ENCODE measurements around the gene FREM1. TPM values are rescaled to one million over a fixed set of nuclear protein-coding genes. Genes with fewer than 3 reads are reported as not detected.
A peak's percentile ranks its signal among the peaks of the same experiment; 100 is the strongest.

Gene FREM1
- total RNA-seq, 1 donor from 2014 or later = 57.5 TPM

- no peak for DNase-seq (ENCODE audit: low read depth, low spot score)
- peaks cover 23% of the 10 kb centered on the region for H3K4me1 Mint-ChIP-seq
- H3K9me3 Mint-ChIP-seq = peaks cover 3% of the 10 kb centered on the region
- no peak overlapping the region for H3K4me3 Mint-ChIP-seq
- no peaks in the 10 kb centered on the region for H3K36me3 Mint-ChIP-seq (ENCODE audit: low read depth)
- H3K27ac Mint-ChIP-seq (ENCODE audit: unreplicated experiment) = no peak overlapping the region
- TF ChIP-seq CTCF (conservative IDR thresholded peaks at IDR 0.05) = no peak
- H3K27me3 Mint-ChIP-seq (ENCODE audit: low read depth) = no peaks in the 10 kb centered on the region
Measured at GRCh38 chr9:14941501-14942405, 31.5 kb upstream of the FREM1 start.

GRCh38 chr9:14939378-14939777 lies 29.1 kb upstream of the FREM1 start:
- Mint-ChIP-seq H3K27me3 (ENCODE audit: low read depth) (no peaks in the 10 kb centered on the region), H3K9me3 (no peaks in the 10 kb centered on the region), H3K27ac (ENCODE audit: unreplicated experiment) (no peak overlapping the region), H3K4me1 (peaks cover 43% of the 10 kb centered on the region), H3K36me3 (ENCODE audit: low read depth) (no peaks in the 10 kb centered on the region), H3K4me3 (no peak overlapping the region)
- no peak for TF ChIP-seq CTCF (conservative IDR thresholded peaks at IDR 0.05)
- DNase-seq (ENCODE audit: low read depth, low spot score) = no peak

GRCh38 chr9:14937216-14937615 lies 27.0 kb upstream of the FREM1 start:
- Mint-ChIP-seq H3K4me1 (peaks cover 43% of the 10 kb centered on the region), H3K36me3 (ENCODE audit: low read depth) (no peaks in the 10 kb centered on the region), H3K9me3 (no peaks in the 10 kb centered on the region), H3K4me3 (peak overlapping the region; percentile 28), H3K27ac (ENCODE audit: unreplicated experiment) (no peak overlapping the region), H3K27me3 (ENCODE audit: low read depth) (no peaks in the 10 kb centered on the region)
- no peak for TF ChIP-seq CTCF (conservative IDR thresholded peaks at IDR 0.05)
- no peak for DNase-seq (ENCODE audit: low read depth, low spot score)

- peak; percentile 8 for DNase-seq (ENCODE audit: low read depth, low spot score)
- Mint-ChIP-seq H3K4me3 (peak overlapping the region; percentile 34), H3K27me3 (ENCODE audit: low read depth) (no peaks in the 10 kb centered on the region), H3K4me1 (peaks cover 43% of the 10 kb centered on the region), H3K27ac (ENCODE audit: unreplicated experiment) (peak overlapping the region; percentile 50), H3K9me3 (no peaks in the 10 kb centered on the region), H3K36me3 (ENCODE audit: low read depth) (no peaks in the 10 kb centered on the region)
- no peak for TF ChIP-seq CTCF (conservative IDR thresholded peaks at IDR 0.05)
Measured at GRCh38 chr9:14936491-14936890, 26.3 kb upstream of the FREM1 start.

GRCh38 chr9:14935964-14936363 lies 25.7 kb upstream of the FREM1 start:
- no peaks in the 10 kb centered on the region for H3K36me3 Mint-ChIP-seq (ENCODE audit: low read depth)
- DNase-seq (ENCODE audit: low read depth, low spot score) = no peak
- no peak for TF ChIP-seq CTCF (conservative IDR thresholded peaks at IDR 0.05)
- peaks cover 43% of the 10 kb centered on the region for H3K4me1 Mint-ChIP-seq
- peak overlapping the region; percentile 50 for H3K27ac Mint-ChIP-seq (ENCODE audit: unreplicated experiment)
- no peaks in the 10 kb centered on the region for H3K9me3 Mint-ChIP-seq
- H3K4me3 Mint-ChIP-seq = peak overlapping the region; percentile 34
- H3K27me3 Mint-ChIP-seq (ENCODE audit: low read depth) = no peaks in the 10 kb centered on the region

Measured in neural crest cell (in vitro differentiated cells).